PFSK-1 (cell line): Measurements from ENCODE around the gene THBS1.

Source experiments
- POLR2AphosphoS5 ChIP-seq: IDR thresholded peaks from 2 replicates; pipeline ENCODE4 v1.6.1; 2012; ENCODE audit warnings: low read depth, mild to moderate bottlenecking, control low read depth, low read length, moderate library complexity
- SIN3A ChIP-seq: IDR thresholded peaks from 2 replicates; pipeline ENCODE4 v1.6.1; 2012; ENCODE audit warnings: mild to moderate bottlenecking, low read length, moderate library complexity, borderline replicate concordance; ENCODE audit not compliant: insufficient read depth
- TAF1 ChIP-seq: IDR thresholded peaks from 2 replicates; pipeline ENCODE4 v1.6.1; 2012; ENCODE audit warnings: low read length, control low read depth, borderline replicate concordance; ENCODE audit not compliant: insufficient read depth

DNA sequence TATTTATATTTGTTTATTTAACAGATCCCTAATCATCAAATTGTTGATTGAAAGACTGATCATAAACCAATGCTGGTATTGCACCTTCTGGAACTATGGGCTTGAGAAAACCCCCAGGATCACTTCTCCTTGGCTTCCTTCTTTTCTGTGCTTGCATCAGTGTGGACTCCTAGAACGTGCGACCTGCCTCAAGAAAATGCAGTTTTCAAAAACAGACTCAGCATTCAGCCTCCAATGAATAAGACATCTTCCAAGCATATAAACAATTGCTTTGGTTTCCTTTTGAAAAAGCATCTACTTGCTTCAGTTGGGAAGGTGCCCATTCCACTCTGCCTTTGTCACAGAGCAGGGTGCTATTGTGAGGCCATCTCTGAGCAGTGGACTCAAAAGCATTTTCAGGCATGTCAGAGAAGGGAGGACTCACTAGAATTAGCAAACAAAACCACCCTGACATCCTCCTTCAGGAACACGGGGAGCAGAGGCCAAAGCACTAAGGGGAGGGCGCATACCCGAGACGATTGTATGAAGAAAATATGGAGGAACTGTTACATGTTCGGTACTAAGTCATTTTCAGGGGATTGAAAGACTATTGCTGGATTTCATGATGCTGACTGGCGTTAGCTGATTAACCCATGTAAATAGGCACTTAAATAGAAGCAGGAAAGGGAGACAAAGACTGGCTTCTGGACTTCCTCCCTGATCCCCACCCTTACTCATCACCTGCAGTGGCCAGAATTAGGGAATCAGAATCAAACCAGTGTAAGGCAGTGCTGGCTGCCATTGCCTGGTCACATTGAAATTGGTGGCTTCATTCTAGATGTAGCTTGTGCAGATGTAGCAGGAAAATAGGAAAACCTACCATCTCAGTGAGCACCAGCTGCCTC lies 14.7 kb downstream of the THBS1 start:
- TF ChIP-seq POLR2AphosphoS5 (no peak), TAF1 (no peak), SIN3A (no peak)
